Activated CD8-positive, alpha-beta memory T cell treated with anti-CD3 and anti-CD28 coated beads, Interleukin-2, amount 50 U/mL, for 4 hours (primary cell): Measurements from ENCODE around the gene ACOXL.

Experiments used
- DNase-seq: peaks from one replicate; pipeline ENCODE4 v3.0.0-alpha.2; 2020

Gene ACOXL

GRCh38 chr2:111045771-111046444 is 313.5 kb downstream of the ACOXL start:
- DNase-seq = no peak

GRCh38 chr2:111046670-111047069 is 314.3 kb downstream of the ACOXL start:
- DNase-seq = no peak

GRCh38 chr2:111048856-111049768 is 316.7 kb downstream of the ACOXL start:
- DNase-seq = no peak

- DNase-seq = no peak
These were observed 317.6 kb downstream of the ACOXL start for GRCh38 chr2:111049792-111050640.

GRCh38 chr2:111050701-111051376 is 318.5 kb downstream of the ACOXL start:
- no peak for DNase-seq

- no peak for DNase-seq
These were observed 320.2 kb downstream of the ACOXL start for GRCh38 chr2:111052621-111053020.

DNA sequence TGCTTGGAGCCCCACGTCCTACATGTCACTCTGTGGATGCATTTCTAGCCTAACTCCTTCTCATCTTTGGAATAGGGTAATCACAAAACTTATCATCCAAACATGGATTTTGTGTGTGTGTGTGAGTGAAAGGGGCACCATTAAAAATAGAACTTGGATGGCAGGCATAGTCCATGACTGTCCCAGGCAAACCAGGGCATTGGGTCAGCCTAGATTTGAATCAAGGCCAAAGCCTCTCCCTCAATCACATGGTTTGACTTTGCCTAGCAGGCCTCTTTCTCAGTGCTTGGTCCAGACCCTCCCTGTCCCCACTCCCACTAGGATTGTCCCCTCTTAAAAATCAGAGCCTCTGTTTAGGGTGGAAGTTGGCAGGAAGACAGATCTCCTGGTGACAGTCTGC is 320.9 kb downstream of the ACOXL start:
- DNase-seq = no peak

- no peak for DNase-seq
These were observed 321.6 kb downstream of the ACOXL start for GRCh38 chr2:111053825-111054515.

DNA sequence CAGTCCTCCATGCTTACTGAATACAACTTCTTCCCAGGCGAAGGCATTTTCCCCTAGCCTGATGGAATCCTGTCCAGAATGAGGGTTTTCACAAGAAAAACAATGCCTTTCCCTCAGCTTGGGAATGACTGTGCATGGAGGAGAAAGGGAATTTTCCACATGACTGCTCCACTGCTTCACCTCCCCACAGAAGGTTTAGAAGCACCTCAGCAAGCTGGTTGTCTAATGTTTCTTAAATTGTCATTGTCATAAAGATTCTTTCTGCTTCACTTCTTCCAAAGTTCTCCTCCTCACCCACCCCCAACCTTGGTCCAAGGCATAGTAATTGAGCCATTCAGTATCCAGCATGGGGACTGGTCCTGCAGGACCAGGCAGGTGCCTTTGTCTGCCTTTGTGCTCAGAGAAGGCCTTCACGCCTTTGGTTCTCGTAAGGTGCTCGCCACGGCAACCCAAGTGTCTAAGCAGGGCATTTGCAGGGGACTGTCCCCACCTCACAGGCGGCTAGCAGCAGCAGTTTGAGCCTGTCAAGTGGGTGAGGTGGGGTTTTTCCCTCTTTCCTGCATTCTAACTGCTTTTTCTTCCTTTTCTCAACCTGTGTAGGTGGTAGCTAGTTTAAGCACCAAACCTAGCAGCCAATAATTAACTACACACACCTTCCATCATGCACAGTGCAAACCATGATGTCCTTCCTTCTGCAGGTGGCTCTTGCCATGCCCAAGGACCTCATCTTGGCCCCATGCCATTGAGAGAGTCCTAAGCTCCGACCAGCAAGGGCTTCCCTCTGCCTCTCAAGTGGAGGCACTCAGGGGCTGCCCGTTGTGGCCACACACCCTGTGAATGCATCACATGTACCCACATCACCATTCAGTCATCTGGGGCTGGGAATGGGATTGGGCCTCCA is 322.7 kb downstream of the ACOXL start:
- DNase-seq = no peak

DNA sequence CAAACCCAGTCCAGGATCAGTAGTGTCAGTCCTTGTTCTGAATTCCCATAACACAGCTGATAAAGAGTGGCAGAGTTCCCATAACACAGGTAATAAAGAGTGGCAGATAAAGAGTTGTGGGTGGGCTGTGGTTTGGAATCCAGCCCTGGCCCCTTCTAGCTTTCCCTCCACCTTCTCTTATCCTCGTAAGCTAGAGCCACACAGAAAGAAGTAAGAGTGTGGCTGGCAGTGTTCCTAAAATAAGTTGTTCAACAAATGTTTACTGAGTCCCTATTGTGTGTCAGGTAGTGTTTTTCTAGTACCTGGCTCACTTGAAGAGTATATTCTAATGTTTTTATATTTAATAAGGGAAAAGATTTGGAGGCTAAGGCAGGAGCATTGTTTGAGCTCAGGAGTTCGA is 323.4 kb downstream of the ACOXL start:
- no peak for DNase-seq

GRCh38 chr2:111057045-111057444 is 324.7 kb downstream of the ACOXL start:
- DNase-seq = no peak

DNA sequence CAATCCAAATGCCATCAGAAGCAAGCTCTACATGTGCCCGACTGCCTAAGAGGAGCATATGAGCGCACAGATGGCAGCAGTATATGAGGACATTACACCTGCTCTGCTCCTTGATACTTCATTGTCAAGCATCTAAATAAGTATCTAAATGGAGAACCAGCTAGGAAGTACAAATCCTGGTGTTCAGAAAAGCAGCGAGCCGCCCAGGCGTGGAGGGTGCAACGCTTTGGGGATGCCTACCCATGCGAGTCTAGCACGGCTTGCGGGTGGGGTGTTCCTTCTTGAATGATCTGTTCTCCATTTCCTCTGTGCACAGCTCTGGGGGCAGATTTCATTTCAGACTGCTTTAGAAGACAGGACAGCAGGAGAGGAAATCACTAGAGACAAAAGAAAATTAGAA is 325.3 kb downstream of the ACOXL start:
- no peak for DNase-seq

- DNase-seq = no peak
These were observed 325.9 kb downstream of the ACOXL start for GRCh38 chr2:111058264-111058663.

- no peak for DNase-seq
These were observed 328.8 kb downstream of the ACOXL start for GRCh38 chr2:111061191-111061590.

DNA sequence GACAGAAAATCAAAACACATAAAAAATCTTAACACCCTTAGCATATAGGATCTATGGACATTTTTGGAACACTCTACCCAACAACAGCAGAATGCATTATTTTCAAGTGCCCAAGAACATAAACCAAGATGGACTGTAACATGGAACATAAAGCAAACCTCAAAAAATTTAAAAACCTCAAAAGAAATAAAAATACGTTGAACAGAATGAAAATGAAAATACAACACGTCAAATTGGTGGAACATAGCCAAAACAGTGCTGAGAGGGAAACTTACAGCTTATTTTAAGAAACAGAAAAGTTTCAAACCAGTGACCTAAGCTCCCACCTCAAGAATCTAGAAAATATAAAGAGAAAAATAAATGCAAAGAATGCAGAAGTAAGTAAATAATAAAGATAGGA is 330.0 kb downstream of the ACOXL start:
- DNase-seq = no peak

DNA sequence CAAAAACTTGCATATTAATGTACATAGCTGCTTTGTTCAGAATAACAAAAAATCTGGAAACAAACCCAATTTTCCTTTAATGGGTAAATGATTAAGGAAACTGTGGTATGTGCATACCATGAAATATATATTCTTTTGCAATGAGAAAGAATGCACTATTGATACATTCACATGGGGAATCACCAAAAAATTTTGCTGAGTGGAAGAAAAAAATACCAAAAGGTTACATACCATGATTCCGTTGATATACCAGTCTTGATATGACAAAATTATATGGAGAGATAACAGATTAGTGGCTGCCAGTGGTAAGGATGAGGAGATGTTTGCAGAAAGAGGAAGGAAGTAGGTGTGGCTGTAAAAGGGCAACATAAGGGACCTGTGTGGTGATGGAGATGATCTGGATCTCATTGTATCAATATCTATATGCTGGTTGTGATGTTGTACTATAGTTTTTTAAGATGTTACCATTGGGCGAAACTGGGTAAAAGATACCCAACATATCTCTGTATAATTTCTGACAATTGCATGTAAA is 333.8 kb downstream of the ACOXL start:
- DNase-seq = no peak

DNA sequence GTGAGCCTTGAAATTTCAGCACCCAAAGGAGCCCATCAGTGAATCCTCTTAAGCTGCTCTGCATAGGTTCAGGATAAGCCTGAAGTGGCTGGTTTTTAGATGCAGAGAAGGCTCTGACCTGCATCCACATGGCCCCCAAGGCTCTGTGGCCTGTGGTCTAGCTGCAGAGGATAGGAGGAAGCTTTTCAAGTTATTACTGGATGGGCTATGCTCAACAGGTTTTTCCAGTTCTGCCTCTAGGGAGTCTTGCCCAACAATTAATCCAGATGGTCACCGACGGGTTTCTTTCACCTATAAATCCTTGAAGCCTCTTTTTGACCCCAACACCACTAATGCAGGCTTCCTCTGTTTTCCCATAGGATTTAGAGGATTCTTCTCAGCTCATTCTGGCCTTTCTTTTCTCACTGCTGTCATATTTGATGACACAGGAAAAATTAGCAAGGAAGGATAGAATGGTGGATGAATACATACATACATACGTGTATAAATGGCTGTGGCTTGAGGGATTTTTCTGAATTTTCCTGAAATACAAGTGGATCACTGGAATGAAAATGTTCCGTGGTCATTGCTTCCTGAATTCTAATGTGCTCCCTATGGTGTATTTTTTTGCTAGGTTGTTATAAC is 336.2 kb downstream of the ACOXL start:
- no peak for DNase-seq

DNA sequence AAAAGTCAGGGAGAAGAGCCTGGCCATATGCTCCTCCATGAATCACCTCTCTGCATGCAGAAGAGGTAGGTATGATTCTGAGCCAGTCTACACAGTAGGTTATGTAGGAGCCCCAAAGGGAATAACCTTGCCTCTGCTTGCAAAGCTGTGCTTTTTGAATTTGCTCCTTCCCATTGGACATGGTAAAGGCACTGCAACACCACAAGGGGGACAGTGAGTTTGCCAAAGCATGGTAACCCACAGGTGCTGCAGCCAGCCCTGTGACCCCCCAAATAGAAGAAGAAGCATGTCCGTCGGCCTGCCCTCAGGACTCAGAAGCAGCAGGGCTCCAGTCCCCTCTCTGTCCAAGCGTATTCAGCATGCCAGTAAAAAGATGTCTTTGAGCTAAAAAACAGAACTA is 337.3 kb downstream of the ACOXL start:
- DNase-seq = no peak

GRCh38 chr2:111071600-111072171 is 339.3 kb downstream of the ACOXL start:
- no peak for DNase-seq
